HG03520 (cell line): ENCODE data around the gene U2SURP.
A peak's percentile ranks its signal among the peaks of the same experiment; 100 is the strongest.

Experiments used
- ATAC-seq: cut with Tn5 transposase; IDR thresholded peaks from one replicate; pipeline ENCODE4 v1.9.1; 2021; ENCODE audit warnings: mild to moderate bottlenecking, moderate library complexity; ENCODE audit not compliant: unreplicated experiment

The U2SURP gene

GRCh38 chr3:143001369-143002082 lies at the start of gene U2SURP:
Gene U2SURP (plus strand): TSS chr3:143001570. CDS start chr3:143001629, 59 bp downstream.
- peak; percentile 82 for ATAC-seq

- ATAC-seq, result no peak
Measured at GRCh38 chr3:142951794-142952193, 49.6 kb upstream of the U2SURP start.

GRCh38 chr3:142952272-142953193 lies 48.8 kb upstream of the U2SURP start:
- ATAC-seq, result no peak

- no peak for ATAC-seq
Measured at GRCh38 chr3:142953443-142953842, 47.9 kb upstream of the U2SURP start.

GRCh38 chr3:142958707-142959106 lies 42.7 kb upstream of the U2SURP start:
- no peak for ATAC-seq

GRCh38 chr3:142960322-142960850 lies 41.0 kb upstream of the U2SURP start:
- no peak for ATAC-seq

GRCh38 chr3:142961539-142961938 lies 39.8 kb upstream of the U2SURP start:
- no peak for ATAC-seq

GRCh38 chr3:142962175-142962519 lies 39.2 kb upstream of the U2SURP start:
- ATAC-seq, result no peak

GRCh38 chr3:142962520-142963233 lies 38.7 kb upstream of the U2SURP start:
- ATAC-seq, result no peak

GRCh38 chr3:142963234-142963515 lies 38.2 kb upstream of the U2SURP start:
- ATAC-seq, result no peak

GRCh38 chr3:142963516-142964448 lies 37.6 kb upstream of the U2SURP start, which contains the start of gene PAQR9:
Gene PAQR9 (minus strand): TSS chr3:142963674. CDS start chr3:142963336, 338 bp downstream.
- no peak for ATAC-seq

- ATAC-seq, result no peak
Measured at GRCh38 chr3:142965581-142965980, 35.8 kb upstream of the U2SURP start.

- ATAC-seq, result no peak
Measured at GRCh38 chr3:142966808-142967207, 34.6 kb upstream of the U2SURP start.

GRCh38 chr3:142968319-142969025 lies 32.9 kb upstream of the U2SURP start:
- ATAC-seq, result no peak

- ATAC-seq, result no peak
Measured at GRCh38 chr3:142971431-142971830, 29.9 kb upstream of the U2SURP start.

- no peak for ATAC-seq
Measured at GRCh38 chr3:142972092-142972753, 29.1 kb upstream of the U2SURP start.

- ATAC-seq, result no peak
Measured at GRCh38 chr3:142973217-142974009, 28.0 kb upstream of the U2SURP start.

- ATAC-seq, result no peak
Measured at GRCh38 chr3:142975316-142975995, 25.9 kb upstream of the U2SURP start.
